Right ventricle myocardium inferior (tissue), 1 donor: Measurements from ENCODE around the gene APOBEC2. TPM values are rescaled to one million over a fixed set of nuclear protein-coding genes. Genes with fewer than 3 reads are reported as not detected.

Experiments
- ATAC-seq: fragments of 200-7000 bp; cut with Tn5 transposase; one replicate; pipeline ENCODE4 v1.9.1; 2020; ENCODE audit warnings: mild to moderate bottlenecking, moderate library complexity
- DNase-seq: peaks from one replicate; pipeline ENCODE4 v3.0.0; 2021; ENCODE audit errors: missing footprints
- intact Hi-C: fragments of 100-400 bp; cut with DNase I; formaldehyde crosslinking; loops from one replicate; pipeline ENCODE4 v1.11.0; 2022
- total RNA-seq: library from RNA; stranded (reverse); fragmentation: NEBNext Ultra II Directional; extraction: Animal tissue kit (Norgen Biotek cat#: 25700); gene quantifications from one replicate; pipeline ENCODE4 v1.2.1, GENCODE V29; 2021
- donor health status: DM: no; HTN: yes; CAD: no; lungs with severe emphysema.

APOBEC2 gene
- total RNA-seq, 1 donor from 2014 or later = 246 TPM

DNA sequence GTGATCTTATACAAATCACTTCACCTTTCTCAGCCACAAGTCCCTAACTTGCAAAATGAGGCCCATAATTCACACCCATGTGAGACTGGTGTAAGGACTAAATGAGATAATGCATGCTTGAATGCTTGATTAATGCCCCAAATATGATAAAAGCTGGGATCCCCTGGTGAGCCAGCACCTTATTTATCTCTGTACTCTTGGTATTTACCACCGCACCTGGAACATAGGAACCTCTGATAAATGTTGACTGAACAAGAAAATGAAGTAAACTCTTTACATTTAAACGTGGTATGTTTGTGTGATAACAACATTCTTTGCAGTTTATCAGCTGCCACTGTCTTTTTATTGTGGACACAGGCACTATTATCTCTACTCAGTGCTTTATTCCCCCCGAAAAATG, 2.5 kb upstream of the APOBEC2 start:
- DNase-seq (no peak), ATAC-seq (no peak)
- intact Hi-C loops = no loop called here

DNA sequence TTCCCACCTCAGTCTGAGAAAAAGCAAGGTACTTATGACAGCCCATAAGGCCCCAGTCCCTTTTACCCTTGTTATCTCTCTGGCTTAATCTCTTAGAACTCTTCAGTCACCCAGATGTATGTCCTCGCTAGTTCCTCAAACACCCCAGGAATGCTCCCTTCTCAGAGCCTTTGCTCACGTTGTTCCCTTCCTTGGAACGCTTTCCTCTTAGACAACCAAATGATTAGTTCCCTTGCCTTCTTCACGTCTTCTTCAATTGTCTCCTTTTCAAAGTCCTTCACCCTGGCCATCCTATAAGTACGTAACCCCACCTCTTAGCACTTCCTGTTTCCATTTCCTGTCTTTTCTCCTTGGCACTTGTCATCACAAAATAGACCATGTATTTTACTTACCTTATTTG, 1.1 kb upstream of the APOBEC2 start:
- no peak for DNase-seq
- no peak for ATAC-seq
- intact Hi-C loops = no loop called here

DNA sequence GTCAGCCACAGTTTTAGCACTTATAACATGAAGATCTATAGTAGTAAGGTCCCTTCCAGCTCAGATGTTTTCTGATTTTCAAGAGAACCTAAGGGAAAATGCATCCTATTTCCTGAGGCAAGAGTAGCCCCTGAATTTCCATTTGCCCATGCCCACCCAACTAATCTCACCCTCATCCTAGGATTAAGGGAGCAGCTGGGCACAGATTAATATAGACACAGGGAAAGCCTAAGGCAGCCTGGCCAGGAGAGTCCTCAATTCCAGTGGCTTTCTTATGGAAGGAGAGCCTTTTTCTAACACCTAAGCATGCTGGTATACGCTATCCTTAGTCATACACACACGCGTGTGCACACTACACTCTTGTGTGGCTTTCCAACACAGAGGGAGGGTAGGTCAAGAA, 1.5 kb downstream of the APOBEC2 start:
- DNase-seq (no peak), ATAC-seq (no peak)
- intact Hi-C loops = no loop called here

DNA sequence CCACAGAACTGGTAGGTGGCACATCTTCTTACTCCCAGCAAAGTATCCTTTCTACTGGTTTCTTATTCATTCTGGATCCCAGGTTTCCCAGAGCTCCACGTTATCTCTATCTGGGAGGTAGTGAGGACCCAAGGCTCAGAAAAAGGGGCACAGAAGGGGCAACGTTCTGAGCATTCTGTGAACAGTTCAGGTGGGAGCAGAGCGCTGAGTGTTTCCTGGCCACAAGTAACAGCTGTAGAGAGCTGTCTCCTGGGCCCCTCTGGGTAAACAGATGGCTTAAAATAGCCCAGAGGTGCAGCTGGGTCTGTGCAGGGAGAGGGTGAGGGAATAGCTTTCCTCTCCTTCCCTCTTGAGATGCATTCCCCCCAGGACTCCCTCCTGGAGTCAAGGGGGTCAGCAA, 2.1 kb downstream of the APOBEC2 start:
- peak; percentile 70 for ATAC-seq
- intact Hi-C loops = no loop called here
- no peak for DNase-seq

DNA sequence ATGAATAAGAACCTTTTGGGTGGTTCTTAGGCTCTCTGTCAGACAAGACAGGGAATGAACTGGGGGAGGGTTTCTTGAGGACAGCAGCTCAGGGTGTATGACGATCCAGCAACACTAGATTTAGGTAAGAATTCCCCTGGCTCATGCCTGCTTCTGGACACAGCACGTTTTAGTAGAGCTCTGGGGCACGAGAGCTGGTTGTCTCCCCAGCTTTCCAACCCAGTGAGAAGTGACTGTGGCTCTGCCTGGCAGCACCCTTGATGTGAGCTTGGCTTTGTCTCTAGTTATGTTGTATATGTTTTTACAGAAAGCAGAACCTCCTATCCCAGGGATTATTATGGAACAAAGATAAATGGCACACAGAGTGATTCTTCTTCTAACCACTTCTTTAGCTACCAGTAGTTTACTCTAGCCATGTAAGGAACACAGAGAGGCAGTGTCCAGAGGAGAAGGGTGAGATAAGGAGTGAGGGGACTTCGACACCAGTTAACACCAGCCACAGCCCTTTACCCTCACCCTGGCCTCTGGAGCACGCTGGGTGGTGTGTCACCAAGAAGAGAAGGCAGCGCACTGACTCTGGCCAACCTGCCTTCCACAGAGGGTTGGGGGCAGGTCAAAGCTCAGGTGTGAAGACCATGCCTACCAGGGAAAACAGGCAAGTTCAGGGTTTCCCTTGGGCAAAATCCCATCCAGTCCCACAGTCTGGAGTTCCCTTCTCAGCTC, 3.9 kb downstream of the APOBEC2 start:
- DNase-seq (no peak), ATAC-seq (no peak)
- intact Hi-C loops = no loop called here

DNA sequence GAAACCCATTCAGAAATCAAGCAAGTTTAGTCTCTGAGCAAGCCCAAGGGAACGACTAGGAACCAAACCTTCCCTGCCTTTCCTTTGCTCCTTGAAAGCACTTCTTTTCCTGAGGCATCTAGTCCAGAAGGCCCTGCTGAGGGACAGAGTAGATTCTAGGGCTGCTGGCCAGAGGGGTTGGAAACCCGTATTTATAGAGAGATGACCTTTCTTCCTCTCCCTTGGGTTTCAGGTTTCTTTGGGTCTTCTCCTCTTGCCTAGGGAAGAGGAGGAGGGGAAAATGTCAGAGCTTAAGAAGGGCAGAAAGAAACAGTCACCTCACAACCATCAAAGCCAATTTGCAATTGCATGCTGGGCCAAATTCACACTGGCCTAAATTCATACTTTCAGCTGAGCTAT, 5.8 kb downstream of the APOBEC2 start:
- DNase-seq = no peak
- ATAC-seq = no peak
- intact Hi-C loops = no loop called here

DNA sequence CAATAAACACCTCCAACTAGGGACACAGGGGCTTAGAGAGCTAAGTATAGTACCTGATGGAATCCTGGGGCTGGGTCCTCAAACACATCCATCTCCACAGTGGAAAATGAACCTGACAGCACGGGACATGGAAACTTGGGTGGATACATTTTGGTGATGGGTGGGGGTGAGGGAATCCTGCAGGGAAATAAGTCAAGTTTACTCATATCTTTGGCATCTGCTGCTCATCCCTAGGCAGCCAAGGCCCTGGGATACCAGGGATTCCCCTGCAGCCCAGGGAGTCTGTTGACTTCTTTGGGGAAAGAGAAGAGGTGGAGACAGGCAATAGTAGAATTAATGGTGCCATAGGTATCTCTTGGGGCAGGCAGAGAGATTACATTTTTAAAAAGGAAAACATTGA, 6.6 kb downstream of the APOBEC2 start:
- intact Hi-C loops = no loop called here
- ATAC-seq (no peak), DNase-seq (no peak)

DNA sequence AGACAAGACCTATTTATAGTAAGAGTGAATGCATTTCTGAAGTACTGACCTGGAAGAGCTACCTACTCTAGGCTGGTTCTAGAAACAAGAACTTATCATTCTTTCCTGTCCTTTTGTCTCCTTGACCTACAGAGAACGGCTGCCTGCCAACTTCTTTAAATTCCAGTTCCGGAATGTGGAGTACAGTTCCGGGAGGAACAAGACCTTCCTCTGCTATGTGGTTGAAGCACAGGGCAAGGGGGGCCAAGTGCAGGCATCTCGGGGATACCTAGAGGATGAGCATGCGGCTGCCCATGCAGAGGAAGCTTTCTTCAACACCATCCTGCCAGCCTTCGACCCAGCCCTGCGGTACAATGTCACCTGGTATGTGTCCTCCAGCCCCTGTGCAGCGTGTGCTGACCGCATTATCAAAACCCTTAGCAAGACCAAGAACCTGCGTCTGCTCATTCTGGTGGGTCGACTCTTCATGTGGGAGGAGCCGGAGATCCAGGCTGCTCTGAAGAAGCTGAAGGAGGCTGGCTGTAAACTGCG, 8.3 kb downstream of the APOBEC2 start:
- ATAC-seq = no peak
- DNase-seq = no peak

DNA sequence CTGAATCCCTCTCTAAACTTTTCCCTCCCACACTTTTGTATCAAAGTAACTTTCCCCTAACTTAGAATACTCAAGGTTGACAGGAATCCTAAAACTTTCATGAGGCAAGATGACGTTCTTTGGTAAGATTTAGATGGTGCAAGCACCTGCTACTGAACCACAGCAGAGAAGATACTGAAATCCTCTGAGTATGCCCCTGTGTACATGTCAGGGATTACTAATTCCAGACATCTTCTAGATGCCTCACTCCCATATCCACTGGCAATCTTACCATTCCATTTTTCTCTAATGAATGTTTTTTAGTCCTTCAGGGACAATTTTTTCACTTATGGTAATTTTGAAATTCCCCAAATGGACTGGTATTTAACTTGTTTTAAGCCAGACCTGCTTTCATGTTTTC, 9.1 kb downstream of the APOBEC2 start:
- intact Hi-C loops = loop anchor here (5.0 kb wide), 1 partner anchor 65 kb away; no protein-coding TSS in a partner anchor
- no peak for DNase-seq
- ATAC-seq = no peak

More for the DNA sequence above, 8.3 kb downstream of the APOBEC2 start:
- intact Hi-C loops = loop anchor here (5.0 kb wide), 1 partner anchor 64 kb away; no protein-coding TSS in a partner anchor

DNA sequence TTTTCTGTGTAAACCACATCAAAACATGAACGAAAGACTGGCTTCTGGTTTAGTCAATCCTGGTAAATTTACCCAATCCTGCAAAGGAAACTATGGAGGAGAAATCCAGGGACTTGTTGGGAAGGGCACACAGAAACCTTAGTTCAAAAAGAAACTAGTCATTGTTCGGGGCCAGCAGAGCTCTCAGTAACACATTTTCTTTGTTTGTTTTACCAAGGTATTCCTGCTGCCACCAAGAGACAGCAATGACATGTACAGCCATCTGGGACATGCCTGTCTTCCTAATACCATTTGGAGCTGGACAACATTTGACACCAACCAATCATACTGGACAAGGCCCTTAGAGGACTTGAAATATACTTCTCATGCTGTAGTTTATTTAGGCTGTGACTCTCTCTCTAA, 10.9 kb downstream of the APOBEC2 start:
- ATAC-seq (peak; percentile 47), DNase-seq (no peak)
- intact Hi-C loops = loop anchor here (5.0 kb wide), 1 partner anchor 67 kb away; no protein-coding TSS in a partner anchor

DNA sequence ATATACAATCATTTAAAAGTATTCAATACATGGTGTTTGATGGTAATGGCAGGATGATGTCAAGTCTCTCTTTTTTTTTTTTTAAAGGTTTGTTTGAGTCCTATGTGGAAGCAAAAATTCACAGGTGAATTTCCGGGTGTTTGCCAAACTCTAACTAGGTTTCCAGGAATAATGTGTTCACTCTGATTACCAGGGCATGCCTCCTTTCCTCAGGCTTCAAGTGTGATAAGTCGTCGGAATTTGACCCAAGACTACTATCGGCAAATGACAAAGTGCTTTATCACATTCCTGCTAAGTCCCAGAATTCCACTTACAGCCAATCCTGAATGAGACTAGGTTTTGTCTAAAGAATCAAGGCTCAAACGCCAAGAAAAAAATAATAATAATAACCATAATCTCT, 11.8 kb downstream of the APOBEC2 start:
- ATAC-seq (no peak), DNase-seq (no peak)
- intact Hi-C loops = loop anchor here (5.0 kb wide), 2 partner anchors 58 to 68 kb away; no protein-coding TSS in a partner anchor

DNA sequence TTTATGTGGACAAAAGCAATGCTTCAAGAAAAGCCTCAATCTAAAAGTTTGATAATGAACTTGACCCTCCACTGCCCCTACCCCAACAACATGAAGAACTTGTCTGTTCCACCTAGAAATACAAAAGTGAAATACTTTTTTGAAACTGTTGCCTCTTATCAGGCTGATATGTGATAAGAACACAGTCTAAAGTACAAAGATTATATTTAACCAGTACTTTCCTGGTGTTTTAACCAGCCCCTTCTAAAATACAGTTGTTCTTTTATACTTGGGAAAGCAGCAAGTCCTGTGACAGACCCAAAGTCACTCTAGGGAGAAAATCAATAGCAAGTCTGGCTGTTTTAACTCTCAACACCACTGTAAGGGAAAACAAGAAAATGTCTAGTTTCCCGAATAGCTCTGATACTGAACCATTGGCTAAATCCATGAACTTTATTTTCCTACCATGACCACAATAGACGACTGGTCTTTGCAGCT, 12.6 kb downstream of the APOBEC2 start:
- DNase-seq (no peak), ATAC-seq (no peak)
- intact Hi-C loops = loop anchor here (2.0 to 5.0 kb wide), 2 partner anchors 37 to 58 kb away; no protein-coding TSS in a partner anchor

DNA sequence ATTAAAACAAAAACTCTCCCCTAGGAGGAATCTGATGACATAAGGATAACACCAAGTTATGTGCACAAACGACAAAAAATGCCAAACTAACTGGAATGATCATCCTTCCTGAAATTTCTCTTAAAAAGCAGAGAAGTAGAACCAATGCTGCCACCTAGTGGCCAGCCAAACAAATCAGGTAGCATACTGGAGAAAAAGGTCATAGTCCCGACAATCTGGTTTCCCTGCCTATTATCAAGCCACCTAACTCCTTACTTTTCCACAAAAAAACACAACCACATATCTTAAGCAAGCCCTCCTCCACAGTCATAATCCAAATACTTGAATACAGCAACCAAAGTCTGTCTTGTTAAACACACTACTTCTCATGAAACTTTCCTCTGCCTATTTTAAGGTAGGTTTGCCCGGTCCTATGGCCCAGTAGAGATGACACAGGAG, 13.9 kb downstream of the APOBEC2 start:
- intact Hi-C loops = loop anchor here (2.0 to 5.0 kb wide), 2 partner anchors 38 to 60 kb away; no protein-coding TSS in a partner anchor

DNA sequence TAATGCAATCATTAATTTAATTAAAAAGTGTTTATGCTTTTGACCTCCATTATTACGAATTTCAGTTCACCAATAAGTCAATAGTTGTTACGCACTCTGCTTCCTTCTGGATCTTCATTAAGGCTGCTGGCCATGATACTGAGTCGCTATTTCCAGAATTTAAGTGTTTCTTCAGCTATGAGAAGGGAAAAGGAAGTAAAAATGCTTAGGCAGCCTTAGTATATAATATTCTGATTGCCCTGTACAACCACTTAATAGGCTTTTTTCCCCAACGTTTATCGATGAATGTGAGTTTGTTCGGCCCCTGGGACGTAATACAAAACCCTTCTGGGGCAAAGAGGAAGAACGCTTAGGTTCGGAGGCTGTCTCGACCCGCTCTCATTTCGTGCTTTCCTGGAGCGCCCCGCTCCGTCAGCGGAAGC, 18.5 kb downstream of the APOBEC2 start:
- DNase-seq = no peak

More for the DNA sequence above, 13.9 kb downstream of the APOBEC2 start:
- ATAC-seq (no peak), DNase-seq (no peak)

DNA sequence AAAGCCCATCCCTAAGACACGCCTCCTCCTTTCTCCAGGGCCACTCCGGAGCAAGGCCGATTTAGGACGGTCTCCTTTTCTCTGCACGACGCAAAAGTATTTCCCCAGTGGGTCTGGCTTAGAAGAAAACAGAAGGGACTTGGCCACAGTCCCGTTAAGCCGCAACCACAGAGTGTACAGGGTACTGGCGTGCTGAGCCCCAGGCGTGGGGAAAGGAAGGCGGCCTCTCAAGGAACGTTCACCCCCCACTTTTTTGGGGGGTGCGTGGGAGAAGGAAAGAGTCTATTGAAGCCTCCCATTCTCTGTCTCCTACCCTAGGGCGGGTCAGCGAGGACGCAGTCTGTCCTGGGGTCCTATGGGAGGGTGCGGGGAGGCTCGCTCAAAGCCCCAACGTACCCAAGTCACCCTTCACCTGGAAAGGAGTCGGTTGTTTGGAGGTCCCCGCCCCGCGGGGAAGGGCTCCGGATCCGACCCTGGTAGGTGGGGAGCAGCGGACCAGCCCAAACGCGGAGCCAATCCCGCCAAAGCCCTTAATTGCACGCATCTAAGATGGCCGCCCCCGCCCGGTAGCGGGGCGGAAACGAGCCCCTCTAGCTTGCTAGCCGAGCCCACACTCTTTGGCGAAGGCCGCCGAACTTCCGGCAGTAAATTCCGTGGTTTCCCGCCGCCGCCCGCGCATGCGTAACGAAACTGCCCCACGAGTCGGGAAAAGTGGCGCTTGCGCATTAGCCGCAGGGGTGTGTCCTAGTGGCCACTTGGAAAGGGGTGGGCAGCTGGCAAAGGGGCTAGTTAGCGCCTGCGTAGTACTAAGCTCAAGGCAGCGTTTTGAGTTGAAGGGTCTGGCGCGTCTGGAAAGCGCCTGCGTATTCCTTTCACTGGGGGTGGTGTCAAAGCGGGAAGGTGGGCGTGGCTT, 19.2 kb downstream of the APOBEC2 start, which contains the start of gene OARD1:
Gene OARD1 (minus strand): TSS at position 434 of the 913 bp plus-strand sequence. CDS start 722 bp downstream, outside the sequence.
- intact Hi-C loops = no loop called here
- peak; percentile 87 for ATAC-seq
- DNase-seq = peak; percentile 99

More for the DNA sequence above, 18.5 kb downstream of the APOBEC2 start:
- intact Hi-C loops = no loop called here
- no peak for ATAC-seq

DNA sequence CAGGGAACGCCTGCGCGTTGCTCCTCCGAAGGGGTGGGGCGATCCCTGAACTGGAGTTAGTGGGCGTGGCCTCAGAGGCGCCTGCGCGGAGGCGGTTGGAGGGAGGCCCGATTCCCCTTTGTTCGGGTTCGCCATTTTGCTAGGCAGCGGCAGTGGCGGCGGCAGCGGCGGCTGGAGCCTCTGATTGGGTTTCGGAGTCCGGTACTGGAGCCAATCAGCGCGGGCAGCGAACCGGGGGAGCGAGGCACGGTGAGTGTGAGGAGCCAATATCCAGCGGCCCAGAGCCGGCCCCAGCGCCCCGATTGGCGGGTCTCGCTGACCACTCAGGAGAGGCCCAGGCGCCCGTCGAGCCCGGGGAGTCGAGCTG, 19.8 kb downstream of the APOBEC2 start, which contains the start of gene NFYA:
Gene NFYA (plus strand): TSS at position 139 of the 367 bp plus-strand sequence. CDS start 6,116 bp downstream, outside the sequence.
- DNase-seq (peak; percentile 99), ATAC-seq (peak; percentile 81)
- intact Hi-C loops = no loop called here

DNA sequence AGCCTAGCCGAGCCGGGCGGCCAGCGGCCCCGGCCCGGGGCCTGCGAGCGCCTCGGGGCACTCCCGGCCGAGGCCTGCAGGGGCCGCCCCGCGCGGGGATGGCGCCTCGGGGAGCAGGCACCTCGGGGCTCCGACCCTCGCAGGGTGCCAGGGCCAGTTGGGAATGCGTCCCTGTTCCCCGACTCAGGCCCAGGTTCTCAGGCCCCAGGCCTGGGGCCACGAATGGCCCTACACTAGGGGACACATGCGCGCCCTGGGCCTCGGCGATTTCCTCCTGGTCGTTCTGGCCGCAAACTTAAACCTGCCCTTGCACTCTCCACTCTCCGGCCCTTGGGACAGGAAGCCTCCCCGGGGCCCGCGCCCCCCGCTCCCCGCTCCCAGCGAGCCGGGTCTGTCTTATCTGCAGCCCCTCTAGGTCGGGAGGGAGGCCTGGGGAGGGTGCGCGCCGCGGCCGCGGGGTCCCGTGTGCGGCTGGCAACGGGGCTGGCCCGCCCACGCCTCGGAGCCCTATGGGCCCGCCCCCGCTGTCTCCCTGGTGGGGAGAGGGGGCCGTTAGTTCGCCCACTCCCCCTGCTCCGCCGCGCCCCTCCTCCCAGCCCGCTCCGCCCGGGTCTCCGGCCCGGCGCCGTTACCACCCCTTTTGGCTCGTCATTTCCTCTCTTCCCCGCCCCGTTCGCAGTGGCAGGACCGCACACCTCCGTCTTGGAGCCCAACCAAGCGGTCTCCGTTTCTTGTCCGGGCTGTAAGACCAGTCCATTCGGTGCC, 20.4 kb downstream of the APOBEC2 start:
- intact Hi-C loops = no loop called here
- peak; percentile 20 for ATAC-seq
- peak; percentile 92 for DNase-seq
